Fibroblast of villous mesenchyme (primary cell): ENCODE data around the gene SPINK7. TPM values are rescaled to one million over a fixed set of nuclear protein-coding genes. Genes with fewer than 3 reads are reported as not detected.

Experiments
- DNase-seq: peaks from one replicate; pipeline ENCODE4 v3.0.0-alpha.2; 2010; ENCODE audit warnings: low read depth
- H3K4me3 ChIP-seq: 2 replicates; pipeline ENCODE4 v1.5.1; 2011; ENCODE audit warnings: low read depth, mild to moderate bottlenecking, low read length
- total RNA-seq: library from RNA; depleted of rRNA; stranded (reverse); fragments of >200 nt; gene quantifications from 2 replicates; pipeline ENCODE4 v1.2.3, GENCODE V29; 2012
- TF ChIP-seq, protein P1 (sequence below): IDR thresholded peaks from 2 replicates; pipeline ENCODE4 v1.5.1; 2012; ENCODE audit warnings: low read depth, mild to moderate bottlenecking, low read length; ENCODE audit not compliant: insufficient read depth

The SPINK7 gene
- total RNA-seq, 1 donor: not detected

DNA sequence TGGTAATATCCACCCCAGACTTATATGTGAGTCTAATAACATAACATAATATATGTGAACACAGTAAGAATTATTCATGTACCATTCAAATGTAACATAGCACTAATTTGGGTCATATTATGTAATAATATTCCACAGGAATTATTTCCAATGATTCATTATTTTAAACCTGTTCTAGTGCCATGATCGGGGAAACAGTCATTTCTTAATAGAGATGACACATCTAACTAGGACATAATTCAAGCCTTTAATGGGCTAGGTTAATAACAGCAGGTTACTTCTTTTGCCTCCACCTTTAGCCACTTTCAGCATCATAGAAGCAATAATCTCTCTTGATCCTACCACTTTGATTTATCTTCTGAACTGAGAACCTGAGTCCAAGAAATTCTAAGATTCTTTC, 35.5 kb downstream of the SPINK7 start:
- no peak for DNase-seq
- no peak overlapping the region for H3K4me3 ChIP-seq
- TF ChIP-seq, protein P1, sequence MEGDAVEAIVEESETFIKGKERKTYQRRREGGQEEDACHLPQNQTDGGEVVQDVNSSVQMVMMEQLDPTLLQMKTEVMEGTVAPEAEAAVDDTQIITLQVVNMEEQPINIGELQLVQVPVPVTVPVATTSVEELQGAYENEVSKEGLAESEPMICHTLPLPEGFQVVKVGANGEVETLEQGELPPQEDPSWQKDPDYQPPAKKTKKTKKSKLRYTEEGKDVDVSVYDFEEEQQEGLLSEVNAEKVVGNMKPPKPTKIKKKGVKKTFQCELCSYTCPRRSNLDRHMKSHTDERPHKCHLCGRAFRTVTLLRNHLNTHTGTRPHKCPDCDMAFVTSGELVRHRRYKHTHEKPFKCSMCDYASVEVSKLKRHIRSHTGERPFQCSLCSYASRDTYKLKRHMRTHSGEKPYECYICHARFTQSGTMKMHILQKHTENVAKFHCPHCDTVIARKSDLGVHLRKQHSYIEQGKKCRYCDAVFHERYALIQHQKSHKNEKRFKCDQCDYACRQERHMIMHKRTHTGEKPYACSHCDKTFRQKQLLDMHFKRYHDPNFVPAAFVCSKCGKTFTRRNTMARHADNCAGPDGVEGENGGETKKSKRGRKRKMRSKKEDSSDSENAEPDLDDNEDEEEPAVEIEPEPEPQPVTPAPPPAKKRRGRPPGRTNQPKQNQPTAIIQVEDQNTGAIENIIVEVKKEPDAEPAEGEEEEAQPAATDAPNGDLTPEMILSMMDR: no peak

DNA sequence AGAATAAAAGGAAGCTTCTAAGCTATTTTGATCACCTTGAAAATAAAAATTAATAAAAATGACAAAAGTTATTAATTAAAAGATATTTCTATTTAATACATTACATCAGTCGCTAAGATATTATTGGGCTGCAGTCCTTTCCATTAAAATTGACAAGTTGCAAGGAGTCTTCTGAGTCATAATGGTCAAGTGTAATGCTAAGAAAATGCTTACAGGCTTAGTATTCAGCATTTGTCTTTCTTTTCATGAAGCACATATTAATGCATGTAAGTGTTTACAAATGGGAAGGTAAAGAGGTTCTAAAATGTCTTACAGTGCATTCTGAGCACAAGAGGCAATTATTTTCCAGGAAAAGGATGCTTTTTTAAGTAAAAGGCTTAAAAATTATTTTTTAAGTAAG, 40.5 kb downstream of the SPINK7 start:
- no peak overlapping the region for H3K4me3 ChIP-seq
- no peak for DNase-seq
- TF ChIP-seq, protein P1: no peak

DNA sequence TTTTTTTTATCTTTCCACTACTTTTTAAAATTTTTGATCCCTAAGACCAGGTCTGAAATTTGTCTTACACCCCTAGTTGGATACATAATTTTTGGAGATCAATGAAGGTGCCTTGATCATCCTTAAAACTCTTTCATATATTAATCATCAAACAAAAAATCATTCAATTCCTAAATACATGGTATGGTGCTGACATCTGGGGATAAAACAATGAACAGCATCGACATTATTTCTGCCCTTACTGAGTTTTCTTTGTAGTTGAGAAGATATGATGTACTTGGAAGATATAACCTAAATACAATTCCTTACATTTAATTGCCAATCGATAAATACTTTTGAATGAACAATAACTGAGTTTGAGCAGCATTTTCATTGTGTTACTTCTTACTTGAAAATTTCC, 41.4 kb downstream of the SPINK7 start:
- H3K4me3 ChIP-seq: no peak overlapping the region
- no peak for DNase-seq
- TF ChIP-seq, protein P1: no peak

DNA sequence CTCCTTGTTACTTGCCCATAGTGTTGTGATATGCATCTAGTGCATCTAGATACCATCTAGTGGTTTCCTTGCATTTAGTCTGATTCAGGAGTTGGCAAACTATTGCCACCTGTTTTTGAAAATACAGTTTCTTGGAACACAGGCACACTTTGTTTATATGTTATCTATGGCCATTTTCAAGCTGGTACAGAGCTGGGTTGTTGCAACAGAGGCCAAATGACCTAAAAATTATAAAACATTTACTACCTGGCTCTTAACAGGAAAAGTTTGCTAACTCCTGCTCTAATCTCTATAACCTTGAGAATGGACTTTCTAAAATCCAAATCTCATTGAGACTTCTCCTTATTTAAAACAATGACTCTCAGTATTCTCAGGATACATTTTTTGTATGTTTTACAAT, 52.1 kb downstream of the SPINK7 start:
- no peak overlapping the region for H3K4me3 ChIP-seq
- no peak for DNase-seq
- TF ChIP-seq, protein P1: no peak

Other genes starting within 250 kb of the SPINK7 start
- gene SPINK5, start 248.4 kb upstream of the SPINK7 start, total RNA-seq: under 0.01 TPM in 1 of 2 replicates, not detected in the other
- gene SPINK14, start 143.9 kb upstream of the SPINK7 start, total RNA-seq: not detected in 2 replicates
- not detected in 2 replicates for gene SPINK6, start 109.4 kb upstream of the SPINK7 start, total RNA-seq
- not detected in 2 replicates for gene MARCOL, start 73.9 kb upstream of the SPINK7 start, total RNA-seq
- not detected in 2 replicates for gene SPINK13, start 43.6 kb upstream of the SPINK7 start, total RNA-seq
- not detected in 2 replicates for gene SPINK9, start 23.1 kb downstream of the SPINK7 start, total RNA-seq
- gene FBXO38, start 71.5 kb downstream of the SPINK7 start, total RNA-seq: 74.7 and 99.5 TPM in 2 replicates